Naive thymus-derived CD8-positive, alpha-beta T cell (primary cell): ENCODE measurements around the gene SUSD3. TPM values are rescaled to one million over a fixed set of nuclear protein-coding genes. Genes with fewer than 3 reads are reported as not detected.

Experiments used
- ATAC-seq, 2 donors: fragments of 150-1000 bp; cut with Tn5 transposase in 1 of 2; sonication (Bioruptor Pico), chemical (Tn5 transposase) in 1 of 2; 1 replicate in 1 of 2; 2 replicates in 1 of 2; pipeline ENCODE4 v1.10.0; 2021; ENCODE audit warnings: mild to moderate bottlenecking in 2 of 2, moderate library complexity in 2 of 2
- POLR2A ChIA-PET: fragments of 350-600 bp; sonication (Branson Sonifier 250); formaldehyde crosslinking; loops from one replicate; lab custom pipeline; 2021; ENCODE audit warnings: antibody characterized with exemption; lab: Charles Lee
- DNase-seq, 10 donors: peaks; one replicate each; pipeline versions ENCODE4 v3.0.0 to v3.0.0-alpha.2; 2020 to 2022
- H3K27ac Mint-ChIP-seq, 10 donors: one replicate each; pipeline ENCODE4 v1.8.0; 2020 to 2022; ENCODE audit warnings: mild to moderate bottlenecking in 10 of 10, mixed read lengths in 10 of 10, moderate library complexity in 4 of 10, inconsistent platforms in 1 of 10
- H3K27me3 Mint-ChIP-seq, 5 donors: one replicate each; pipeline ENCODE4 v1.8.0; 2021 to 2022; ENCODE audit warnings: mixed read lengths in 5 of 5
- H3K36me3 Mint-ChIP-seq, 3 donors: one replicate each; pipeline ENCODE4 v1.8.0; 2020 to 2022; ENCODE audit warnings: mixed read lengths in 3 of 3, mild to moderate bottlenecking in 2 of 3, inconsistent platforms in 1 of 3
- H3K4me1 Mint-ChIP-seq, 4 donors: one replicate each; pipeline ENCODE4 v1.8.0; 2021 to 2022; ENCODE audit warnings: mixed read lengths in 4 of 4
- H3K4me3 Mint-ChIP-seq, 10 donors: one replicate each; pipeline ENCODE4 v1.8.0; 2020 to 2022; ENCODE audit warnings: mild to moderate bottlenecking in 10 of 10, mixed read lengths in 10 of 10, moderate library complexity in 6 of 10, inconsistent platforms in 1 of 10
- H3K9me3 Mint-ChIP-seq, 9 donors: one replicate each; pipeline ENCODE4 v1.8.0; 2020 to 2022; ENCODE audit warnings: mixed read lengths in 9 of 9, mild to moderate bottlenecking in 3 of 9, inconsistent platforms in 1 of 9, moderate library complexity in 1 of 9
- polyA plus RNA-seq, 3 donors: library from polyadenylated mRNA; unstranded; fragments of 300-500 nt; fragmentation: Illumina TruSeq; gene quantifications; one replicate each; pipeline ENCODE4 v1.2.3, GENCODE V29; 2021
- total RNA-seq, 8 experiments: library from RNA in 2 of 8; stranded (reverse) in 2 of 8; gene quantifications; one replicate each; pipeline ENCODE4 v1.2.3 and lab custom pipeline; 2021 to 2026

SUSD3 gene
- total and polyA plus RNA-seq, 5 experiments from 2014 or later = 62.1 to 208 (median 86.7) TPM

DNA sequence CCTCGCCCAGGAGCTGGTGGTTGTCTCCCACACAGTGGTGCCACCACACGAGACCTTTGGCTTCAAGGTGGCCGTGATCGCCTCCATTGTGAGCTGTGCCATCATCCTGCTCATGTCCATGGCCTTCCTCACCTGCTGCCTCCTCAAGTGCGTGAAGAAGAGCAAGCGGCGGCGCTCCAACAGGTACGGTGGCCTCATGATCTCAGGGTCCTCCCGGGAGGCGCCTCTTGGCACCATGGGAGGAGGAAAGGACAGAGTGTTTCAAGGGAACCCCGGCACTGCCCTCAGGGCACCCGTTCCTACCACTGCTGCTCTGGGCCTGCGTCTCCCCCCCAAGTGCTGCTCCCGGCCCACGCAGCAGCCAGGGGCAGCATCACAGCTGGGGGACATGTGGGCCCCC, 19.3 kb downstream of the SUSD3 start:
- DNase-seq (peak in 1 of 10 donors; percentile 40), ATAC-seq (no peak)
- Mint-ChIP-seq H3K27me3 (no peaks in the 10 kb centered on the region), H3K4me3 (no peak overlapping the region), H3K27ac (peak overlapping the region in 7 of 10 donors; percentile 30 to 93 (median 58)), H3K4me1 (peaks cover 16 to 72% (median 44%) of the 10 kb centered on the region in 4 donors), H3K9me3 (no peaks in the 10 kb centered on the region), H3K36me3 (peaks cover 0 to 66% (median 12%) of the 10 kb centered on the region in 3 donors)
- POLR2A ChIA-PET = interaction anchor here (0.6 to 6.8 kb wide), 3 partner anchors 11 to 85 kb away, joined by 3 to 47 read pairs (median 4); no protein-coding TSS in a partner anchor

DNA sequence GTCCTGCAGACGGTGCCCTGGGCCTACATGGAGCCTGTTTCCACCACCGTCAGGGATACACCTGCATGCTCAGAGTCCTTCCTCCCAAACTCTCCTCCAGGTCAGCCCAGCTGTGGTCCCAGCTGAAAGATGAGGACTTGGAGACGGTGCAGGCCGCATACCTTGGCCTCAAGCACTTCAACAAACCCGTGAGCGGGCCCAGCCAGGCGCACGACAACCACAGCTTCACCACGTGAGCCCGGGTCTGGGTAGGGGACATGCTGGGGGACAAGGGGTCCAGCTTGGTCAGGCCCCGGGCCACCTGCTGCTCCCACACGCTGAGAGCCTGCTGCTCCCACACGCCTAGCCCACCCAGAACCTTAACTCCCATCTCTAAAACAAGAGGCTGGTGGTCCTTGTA, 20.9 kb downstream of the SUSD3 start:
- ATAC-seq (no peak), DNase-seq (peak in 1 of 10 donors; percentile 23)
- Mint-ChIP-seq H3K36me3 (peaks cover 0 to 74% (median 15%) of the 10 kb centered on the region in 3 donors), H3K4me1 (peaks cover 18 to 73% (median 46%) of the 10 kb centered on the region in 4 donors), H3K27ac (peak overlapping the region in 2 of 10 donors; percentile 30 to 83), H3K27me3 (no peaks in the 10 kb centered on the region), H3K4me3 (no peak overlapping the region), H3K9me3 (no peaks in the 10 kb centered on the region)
- POLR2A ChIA-PET = interaction anchor here (1.1 to 6.8 kb wide), 2 partner anchors 14 to 16 kb away, joined by 3 to 47 read pairs; partner anchors contain the start of gene CARD19

DNA sequence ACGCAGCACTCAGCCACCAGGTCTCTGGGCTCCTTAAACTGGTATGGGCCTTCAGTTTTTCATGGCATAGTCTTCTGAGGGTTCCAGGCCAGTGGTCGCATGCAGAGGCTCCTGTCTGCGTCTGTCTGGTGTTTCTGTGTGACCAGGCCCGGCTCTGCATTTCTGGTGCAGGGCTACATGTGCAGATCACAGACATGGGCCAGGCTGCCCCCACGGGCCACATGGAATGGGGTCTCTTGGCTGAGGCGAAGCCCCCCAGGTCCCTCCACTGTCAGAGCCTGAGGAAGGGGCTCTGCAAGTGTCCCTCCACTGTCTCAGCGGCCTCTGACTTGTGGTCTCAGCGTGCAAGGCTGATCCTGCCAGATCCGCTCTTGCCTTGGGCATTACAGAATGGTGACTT, 21.9 kb downstream of the SUSD3 start:
- no peak for ATAC-seq
- Mint-ChIP-seq H3K36me3 (peaks cover 0 to 78% (median 18%) of the 10 kb centered on the region in 3 donors), H3K4me3 (no peak overlapping the region), H3K9me3 (no peaks in the 10 kb centered on the region), H3K4me1 (peaks cover 16 to 63% (median 37%) of the 10 kb centered on the region in 4 donors), H3K27ac (peak overlapping the region in 7 of 10 donors; percentile 13 to 79 (median 60)), H3K27me3 (no peaks in the 10 kb centered on the region)
- POLR2A ChIA-PET = interaction anchor here (0.7 to 6.8 kb wide), 5 partner anchors 14 to 26 kb away, joined by 3 to 50 read pairs (median 38); partner anchors contain the start of gene CARD19
- DNase-seq = peak in 1 of 10 donors; percentile 41

DNA sequence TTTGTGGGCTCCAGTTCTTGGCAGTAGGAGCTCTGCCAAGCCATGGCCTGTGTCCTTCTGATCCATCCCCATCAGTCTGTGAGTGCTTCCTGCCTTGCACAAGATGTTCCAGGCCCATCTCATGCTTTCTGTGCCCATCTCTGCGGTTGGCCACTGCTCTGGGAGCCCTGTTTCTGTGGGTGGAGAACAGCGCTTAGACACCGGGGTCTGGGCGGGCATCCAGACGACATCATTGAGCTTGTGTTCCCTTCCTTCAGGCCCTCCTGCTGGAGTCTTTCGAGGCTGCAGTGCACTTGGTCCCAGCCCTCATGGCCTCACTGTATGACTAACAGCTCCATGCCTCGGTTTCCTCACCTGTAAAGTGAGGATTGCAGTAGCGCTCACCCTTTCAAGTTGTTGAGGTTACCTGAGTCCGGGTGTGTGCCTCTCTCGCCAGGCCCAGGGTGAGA, 22.6 kb downstream of the SUSD3 start:
- H3K4me3 Mint-ChIP-seq = no peak overlapping the region
- H3K4me1 Mint-ChIP-seq = peaks cover 16 to 61% (median 33%) of the 10 kb centered on the region in 4 donors
- no peak for ATAC-seq
- H3K9me3 Mint-ChIP-seq = no peaks in the 10 kb centered on the region
- POLR2A ChIA-PET = interaction anchor here (0.6 to 6.6 kb wide), 6 partner anchors 13 to 56 kb away, joined by 3 to 50 read pairs (median 3); partner anchors contain the start of gene CARD19
- H3K27me3 Mint-ChIP-seq = no peaks in the 10 kb centered on the region
- peak overlapping the region in 7 of 10 donors; percentile 59 to 79 (median 67) for H3K27ac Mint-ChIP-seq
- peak in 1 of 10 donors; percentile 52 for DNase-seq
- H3K36me3 Mint-ChIP-seq = peaks cover 0 to 82% (median 22%) of the 10 kb centered on the region in 3 donors

DNA sequence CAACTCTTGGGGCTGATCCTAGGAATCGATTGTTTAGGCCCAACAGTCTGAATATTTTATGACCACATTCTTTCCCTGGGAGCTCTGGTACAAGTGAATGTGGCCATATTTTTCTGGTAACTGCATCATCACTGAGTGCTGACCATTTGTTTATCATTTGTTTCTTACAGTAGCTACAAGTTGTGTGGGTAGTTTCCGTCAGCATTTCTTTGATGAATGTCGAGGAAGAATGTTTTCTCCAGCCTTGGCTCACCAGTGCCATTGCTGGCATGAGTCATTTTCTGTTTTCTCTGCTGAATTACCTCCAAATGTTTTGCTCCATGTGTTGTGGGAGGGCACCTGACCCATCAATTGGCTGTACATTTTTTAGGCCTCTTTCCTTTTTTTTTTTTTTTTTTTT, 23.4 kb downstream of the SUSD3 start:
- Mint-ChIP-seq H3K9me3 (no peaks in the 10 kb centered on the region), H3K27ac (peak overlapping the region in 7 of 10 donors; percentile 17 to 78 (median 61)), H3K4me3 (no peak overlapping the region), H3K27me3 (no peaks in the 10 kb centered on the region), H3K4me1 (peaks cover 16 to 53% (median 30%) of the 10 kb centered on the region in 4 donors), H3K36me3 (peaks cover 0 to 83% (median 24%) of the 10 kb centered on the region in 3 donors)
- DNase-seq (no peak), ATAC-seq (no peak)
- POLR2A ChIA-PET = interaction anchor here (0.6 to 6.6 kb wide), 10 partner anchors 10 to 56 kb away, joined by 3 to 50 read pairs (median 4); partner anchors contain the start of gene CARD19

DNA sequence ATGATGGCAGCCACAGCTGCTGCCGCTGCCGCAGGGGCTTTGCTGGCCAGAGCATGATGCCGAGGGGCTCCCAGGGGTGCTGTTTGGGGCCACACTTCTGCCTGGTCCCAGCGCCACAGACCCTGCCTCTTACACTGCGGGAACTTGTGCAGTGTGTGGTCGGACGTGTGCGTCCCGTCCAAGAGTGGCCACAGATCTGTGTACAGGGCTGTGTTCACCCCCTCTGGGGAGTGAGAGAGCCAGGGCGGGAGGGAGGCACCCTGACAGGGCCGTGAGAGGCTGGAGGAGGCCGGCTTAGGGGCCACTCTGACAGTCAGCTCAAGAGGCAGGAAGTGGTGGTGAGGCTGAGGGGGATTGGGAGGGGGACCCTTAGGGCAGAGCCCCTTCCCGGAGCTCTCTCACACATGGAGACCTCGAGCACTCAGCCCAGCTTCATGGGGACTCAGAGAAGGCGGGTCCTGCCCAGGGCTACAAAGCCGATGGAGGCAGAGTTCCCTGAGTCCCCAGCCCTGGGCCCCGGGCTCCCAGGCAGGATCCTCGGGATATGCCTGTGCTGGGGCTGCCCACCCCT, 24.4 kb downstream of the SUSD3 start:
- Mint-ChIP-seq H3K27me3 (no peaks in the 10 kb centered on the region), H3K9me3 (no peaks in the 10 kb centered on the region), H3K36me3 (peaks cover 0 to 84% (median 23%) of the 10 kb centered on the region in 3 donors), H3K4me3 (peak overlapping the region in 5 of 10 donors; percentile 10 to 81 (median 41)), H3K4me1 (peaks cover 9 to 43% (median 21%) of the 10 kb centered on the region in 4 donors), H3K27ac (peak overlapping the region; percentile 46 to 96 (median 90))
- POLR2A ChIA-PET = interaction anchor here (0.6 to 6.6 kb wide), 8 partner anchors 11 to 78 kb away, joined by 3 to 50 read pairs (median 7); partner anchors contain the start of gene CARD19
- DNase-seq = peak in 1 of 10 donors; percentile 61
- peak; percentile 47 to 53 for ATAC-seq

DNA sequence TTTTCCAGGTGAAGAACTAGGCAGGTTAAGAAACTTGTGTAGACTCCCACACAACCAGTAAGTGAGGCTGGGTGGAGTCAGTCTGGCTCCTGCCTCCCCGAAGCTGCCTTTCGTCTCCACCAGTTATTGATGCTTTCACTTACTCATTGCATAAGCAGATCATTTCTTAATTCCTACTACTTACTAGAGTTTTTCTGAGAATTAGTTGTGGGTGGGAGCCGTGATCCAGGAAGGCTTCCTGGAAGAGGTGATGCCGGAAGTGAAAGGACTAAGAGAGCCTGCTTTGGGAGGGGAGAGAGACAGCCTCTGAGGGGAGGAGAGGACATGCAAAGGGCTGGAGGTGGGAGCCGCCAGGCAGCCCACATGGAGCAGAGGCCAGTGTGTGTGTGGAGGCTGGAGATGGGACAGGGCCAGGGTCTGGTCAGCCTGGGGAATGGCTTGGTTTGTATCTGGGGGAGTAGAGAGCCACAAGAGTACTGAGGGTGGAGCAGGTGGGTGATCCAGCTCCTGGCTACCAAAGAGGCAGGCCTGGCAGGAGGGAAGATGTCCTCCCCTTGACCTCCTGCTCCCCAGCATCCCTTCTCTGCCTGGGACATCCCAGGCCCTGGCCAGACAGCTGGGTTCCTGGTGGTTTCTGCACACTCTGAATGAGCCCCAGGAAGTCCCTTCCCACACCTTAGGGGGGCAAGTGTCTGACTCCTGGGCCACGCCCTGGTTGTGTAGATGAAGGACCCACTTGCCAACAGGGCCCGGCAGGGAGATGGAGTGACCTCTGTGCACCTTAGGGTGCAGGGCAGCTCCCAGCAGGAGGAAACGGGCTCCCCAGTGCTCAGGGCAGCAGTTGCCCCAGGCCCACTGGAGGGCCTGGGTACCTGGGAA, 25.3 kb downstream of the SUSD3 start:
- peaks cover 9 to 41% (median 23%) of the 10 kb centered on the region in 4 donors for H3K4me1 Mint-ChIP-seq
- peaks cover 0 to 83% (median 21%) of the 10 kb centered on the region in 3 donors for H3K36me3 Mint-ChIP-seq
- POLR2A ChIA-PET = interaction anchor here (0.6 to 6.6 kb wide), 9 partner anchors 7 to 77 kb away, joined by 3 to 50 read pairs (median 10); partner anchors contain the start of gene CARD19
- H3K27me3 Mint-ChIP-seq = no peaks in the 10 kb centered on the region
- peak overlapping the region; percentile 89 to 96 (median 92) for H3K27ac Mint-ChIP-seq
- ATAC-seq = peak; percentile 48 to 65
- peak in 1 of 10 donors; percentile 48 for DNase-seq
- H3K9me3 Mint-ChIP-seq = no peaks in the 10 kb centered on the region
- peak overlapping the region in 9 of 10 donors; percentile 57 to 81 (median 71) for H3K4me3 Mint-ChIP-seq

DNA sequence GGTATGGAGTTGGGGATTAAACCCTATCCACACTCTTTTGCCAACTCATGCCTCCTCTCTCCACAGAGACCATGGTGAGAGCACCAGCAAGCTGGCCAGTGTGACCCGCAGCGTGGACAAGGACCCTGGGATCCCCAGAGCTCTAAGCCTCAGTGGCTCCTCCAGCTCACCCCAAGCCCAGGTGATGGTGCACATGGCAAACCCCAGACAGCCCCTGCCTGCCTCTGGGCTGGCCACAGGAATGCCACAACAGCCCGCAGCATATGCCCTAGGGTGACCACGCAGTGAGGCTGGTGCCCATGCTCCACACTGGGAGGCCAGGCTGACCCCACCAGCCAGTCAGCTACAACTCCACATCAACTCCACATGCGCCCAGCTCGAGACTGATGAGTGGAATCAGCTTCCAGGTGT, 26.0 kb downstream of the SUSD3 start:
- H3K9me3 Mint-ChIP-seq = no peaks in the 10 kb centered on the region
- H3K36me3 Mint-ChIP-seq = peaks cover 0 to 78% (median 21%) of the 10 kb centered on the region in 3 donors
- no peaks in the 10 kb centered on the region for H3K27me3 Mint-ChIP-seq
- no peak for ATAC-seq
- peak in 1 of 10 donors; percentile 11 for DNase-seq
- POLR2A ChIA-PET = interaction anchor here (1.2 to 6.6 kb wide), 6 partner anchors 8 to 56 kb away, joined by 4 to 50 read pairs (median 15); partner anchors contain the start of gene CARD19
- H3K4me3 Mint-ChIP-seq = no peak overlapping the region
- peak overlapping the region in 2 of 10 donors; percentile 91 to 92 for H3K27ac Mint-ChIP-seq
- H3K4me1 Mint-ChIP-seq = peaks cover 9 to 39% (median 26%) of the 10 kb centered on the region in 4 donors

DNA sequence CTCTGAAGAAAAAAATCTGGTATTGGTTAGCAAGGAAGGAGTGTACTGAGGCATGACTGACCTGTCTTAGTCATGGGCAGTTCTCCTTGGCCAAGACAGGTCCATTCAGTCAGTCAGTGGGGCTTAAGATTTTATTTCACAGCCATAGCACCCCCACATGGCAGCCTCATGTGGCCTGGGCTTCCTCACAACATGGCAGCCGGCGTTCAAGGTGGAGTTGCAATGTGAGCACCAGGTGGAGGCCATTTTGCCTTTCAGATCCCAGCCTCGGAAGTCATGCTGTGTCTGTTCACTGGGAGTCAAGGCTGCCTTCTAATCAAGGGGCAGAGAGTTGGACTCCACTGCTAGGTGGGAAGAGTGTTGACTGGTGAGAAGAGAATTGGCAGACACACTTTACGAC, 27.2 kb downstream of the SUSD3 start:
- DNase-seq (peak in 1 of 10 donors; percentile 31), ATAC-seq (no peak)
- no peak overlapping the region for H3K4me3 Mint-ChIP-seq
- no peaks in the 10 kb centered on the region for H3K27me3 Mint-ChIP-seq
- H3K4me1 Mint-ChIP-seq = peaks cover 9 to 45% (median 26%) of the 10 kb centered on the region in 4 donors
- H3K27ac Mint-ChIP-seq = peak overlapping the region in 4 of 10 donors; percentile 18 to 82 (median 44)
- POLR2A ChIA-PET = interaction anchor here (0.6 to 6.6 kb wide), 5 partner anchors 9 to 128 kb away, joined by 3 to 50 read pairs (median 17); partner anchors contain the start of gene CARD19
- H3K36me3 Mint-ChIP-seq = peaks cover 0 to 67% (median 17%) of the 10 kb centered on the region in 3 donors
- H3K9me3 Mint-ChIP-seq = no peaks in the 10 kb centered on the region

DNA sequence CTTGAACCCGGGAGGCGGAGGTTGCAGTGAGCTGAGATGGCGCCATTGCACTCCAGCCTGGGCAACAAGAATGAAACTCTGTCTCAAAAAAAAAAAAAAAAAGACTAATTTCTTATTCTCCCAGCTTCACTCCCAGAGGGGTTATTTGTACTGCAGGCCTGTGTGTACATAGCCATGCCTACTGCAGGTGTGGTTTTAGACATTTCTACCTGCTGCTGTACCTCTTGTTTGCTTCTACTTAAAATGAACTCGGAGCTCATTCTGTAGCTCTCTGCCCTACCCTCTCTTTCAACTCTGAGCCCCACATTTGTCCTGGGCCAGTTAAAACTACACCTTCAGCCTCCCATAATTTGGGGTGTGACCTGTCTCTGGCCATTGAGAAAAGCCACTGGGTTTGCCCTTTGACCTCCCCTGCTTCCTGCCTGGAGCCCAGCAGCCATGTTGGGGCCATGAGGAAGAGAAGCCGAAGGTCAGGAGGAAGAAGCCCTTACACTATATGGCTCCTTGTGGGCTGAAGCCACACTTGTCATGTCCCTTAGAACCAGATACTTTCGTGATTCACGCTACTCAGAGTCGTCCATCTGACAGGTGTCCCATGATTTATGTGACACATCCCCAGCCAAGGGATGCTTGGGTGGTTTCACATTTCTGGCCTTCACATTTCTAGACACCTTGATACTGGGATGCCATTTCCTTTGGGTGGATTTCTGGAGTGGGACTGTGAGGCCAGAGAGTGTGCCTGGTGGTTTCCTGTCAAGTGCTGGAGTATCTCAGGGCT, 28.1 kb downstream of the SUSD3 start:
- ATAC-seq (no peak), DNase-seq (peak in 1 of 10 donors; percentile 56)
- H3K4me1 Mint-ChIP-seq = peaks cover 14 to 52% (median 30%) of the 10 kb centered on the region in 4 donors
- no peaks in the 10 kb centered on the region for H3K27me3 Mint-ChIP-seq
- H3K36me3 Mint-ChIP-seq = peaks cover 0 to 60% (median 17%) of the 10 kb centered on the region in 3 donors
- peak overlapping the region in 9 of 10 donors; percentile 2 to 88 (median 60) for H3K27ac Mint-ChIP-seq
- H3K9me3 Mint-ChIP-seq = no peaks in the 10 kb centered on the region
- POLR2A ChIA-PET = interaction anchor here (0.6 to 6.6 kb wide), 5 partner anchors 10 to 61 kb away, joined by 3 to 50 read pairs (median 3); partner anchors contain the start of gene NINJ1
- peak overlapping the region in 1 of 10 donors; percentile 29 for H3K4me3 Mint-ChIP-seq
